GM19452 (cell line): ENCODE measurements around the gene LANCL3.

Source experiments
- ATAC-seq: cut with Tn5 transposase; IDR thresholded peaks from one replicate; pipeline ENCODE4 v1.9.1; 2021; ENCODE audit not compliant: unreplicated experiment

The LANCL3 gene

GRCh38 chrX:37678574-37678973 is 107.1 kb downstream of the LANCL3 start:
- no peak for ATAC-seq

- ATAC-seq = no peak
Observed at GRCh38 chrX:37679230-37679629, 107.8 kb downstream of the LANCL3 start.

GRCh38 chrX:37679888-37680287 is 108.4 kb downstream of the LANCL3 start:
- ATAC-seq = no peak

- ATAC-seq = no peak
Observed at GRCh38 chrX:37684426-37684825, 113.0 kb downstream of the LANCL3 start.

GRCh38 chrX:37684973-37685372 is 113.5 kb downstream of the LANCL3 start:
- no peak for ATAC-seq

- peak; percentile 69 for ATAC-seq
Observed at GRCh38 chrX:37685381-37686359, 114.2 kb downstream of the LANCL3 start, which contains the start of gene XK. XK (plus strand) TSS chrX:37685791; CDS start chrX:37685962, 171 bp downstream.

GRCh38 chrX:37686369-37686995 is 115.0 kb downstream of the LANCL3 start:
- no peak for ATAC-seq

- no peak for ATAC-seq
Observed at GRCh38 chrX:37686996-37687395, 115.5 kb downstream of the LANCL3 start.

GRCh38 chrX:37690119-37690518 is 118.7 kb downstream of the LANCL3 start:
- ATAC-seq = no peak

- no peak for ATAC-seq
Observed at GRCh38 chrX:37692918-37693317, 121.5 kb downstream of the LANCL3 start.

- no peak for ATAC-seq
Observed at GRCh38 chrX:37697169-37697760, 125.8 kb downstream of the LANCL3 start.

- ATAC-seq = no peak
Observed at GRCh38 chrX:37701588-37701987, 130.1 kb downstream of the LANCL3 start.

GRCh38 chrX:37711991-37712390 is 140.5 kb downstream of the LANCL3 start:
- no peak for ATAC-seq

GRCh38 chrX:37712458-37712857 is 141.0 kb downstream of the LANCL3 start:
- no peak for ATAC-seq

GRCh38 chrX:37714479-37714878 is 143.0 kb downstream of the LANCL3 start:
- no peak for ATAC-seq

GRCh38 chrX:37716602-37717001 is 145.1 kb downstream of the LANCL3 start:
- no peak for ATAC-seq

GRCh38 chrX:37717708-37718107 is 146.2 kb downstream of the LANCL3 start:
- ATAC-seq = no peak

GRCh38 chrX:37722595-37722994 is 151.1 kb downstream of the LANCL3 start:
- no peak for ATAC-seq

- ATAC-seq = no peak
Observed at GRCh38 chrX:37726346-37726745, 154.9 kb downstream of the LANCL3 start.
